Peyer's patch (tissue), 4 donors: ENCODE measurements around the gene SLC6A8. TPM values are rescaled to one million over a fixed set of nuclear protein-coding genes. Genes with fewer than 3 reads are reported as not detected.
A peak's percentile ranks its signal among the peaks of the same experiment; 100 is the strongest.

Experiments
- DNase-seq, 3 donors: peaks; one replicate each; pipeline ENCODE4 v3.0.0-alpha.2; 2017 to 2019
- H3K27ac ChIP-seq, 4 donors: fragments of 200-600 bp; sonication (generic); one replicate each; pipeline ENCODE4 v1.5.1; 2016 to 2019
- H3K27me3 ChIP-seq, 2 donors: fragments of 200-600 bp; sonication (generic); one replicate each; pipeline ENCODE4 v1.5.1; 2019
- H3K36me3 ChIP-seq, 3 donors: fragments of 200-600 bp; sonication (generic); one replicate each; pipeline ENCODE4 v1.5.1; 2016 to 2019
- H3K4me1 ChIP-seq, 4 donors: fragments of 200-600 bp; sonication (generic); one replicate each; pipeline ENCODE4 v1.5.1; 2016 to 2019
- H3K4me3 ChIP-seq, 4 donors: fragments of 200-600 bp; sonication (generic); 1 replicate in 3 of 4; 2 replicates in 1 of 4; pipeline ENCODE4 v1.5.1; 2016 to 2019; ENCODE audit warnings: mild to moderate bottlenecking in 1 of 4
- H3K9me3 ChIP-seq, 4 donors: fragments of 200-600 bp; sonication (generic); one replicate each; pipeline ENCODE4 v1.5.1; 2016 to 2019; ENCODE audit warnings: mild to moderate bottlenecking in 1 of 4
- CTCF ChIP-seq, 6 experiments: fragments of 450-650 bp in 4 of 6; fragments of 200-600 bp in 2 of 6; sonication (generic) in 1 of 6; IDR thresholded peaks; one replicate each; pipeline ENCODE4 v1.5.1; 2017 to 2019; ENCODE audit warnings: antibody characterized with exemption in 6 of 6, mild to moderate bottlenecking in 3 of 6, moderate library complexity in 1 of 6
- POLR2A ChIP-seq, 2 donors: fragments of 450-650 bp; IDR thresholded peaks; one replicate each; pipeline ENCODE4 v1.5.1; 2017; ENCODE audit warnings: antibody characterized with exemption in 2 of 2, mild to moderate bottlenecking in 2 of 2, moderate library complexity in 2 of 2
- total RNA-seq, 4 donors: library from RNA; depleted of rRNA; stranded (reverse); fragments of >200 nt; gene quantifications; one replicate each; pipeline ENCODE4 v1.1.0, GENCODE V29; 2016

SLC6A8 gene
- total RNA-seq, 4 donors from 2014 or later, result 36.3 to 562 (median 146) TPM

- TF ChIP-seq CTCF (IDR thresholded peaks at IDR 0.05), result no peak
- TF ChIP-seq POLR2A (IDR thresholded peaks at IDR 0.05), result no peak
- no peaks in the 10 kb centered on the region for H3K4me1 ChIP-seq
- H3K4me3 ChIP-seq, result no peak overlapping the region
- H3K36me3 ChIP-seq, result no peaks in the 10 kb centered on the region
- DNase-seq, result no peak
- no peak overlapping the region for H3K27ac ChIP-seq
- no peaks in the 10 kb centered on the region for H3K27me3 ChIP-seq
- H3K9me3 ChIP-seq, result no peaks in the 10 kb centered on the region
These were observed 28.5 kb upstream of the SLC6A8 start for GRCh38 chrX:153659268-153659667.

DNA sequence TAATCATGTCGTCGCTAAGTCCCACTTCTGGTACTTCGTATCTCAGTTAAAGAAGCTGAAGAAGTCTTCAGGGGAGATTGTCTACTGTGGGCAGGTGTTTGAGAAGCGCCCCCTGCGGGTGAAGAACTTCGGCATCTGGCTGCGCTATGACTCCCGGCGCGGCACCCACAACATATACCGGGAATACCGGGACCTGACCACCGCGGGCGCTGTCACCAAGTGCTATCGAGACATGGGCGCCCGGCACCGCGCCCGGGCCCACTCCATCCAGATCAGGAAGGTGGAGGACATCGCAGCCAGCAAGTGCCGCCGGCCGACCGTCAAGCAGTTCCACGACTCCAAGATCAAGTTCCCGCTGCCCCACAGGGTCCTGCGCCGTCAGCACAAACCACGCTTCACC is 25.5 kb upstream of the SLC6A8 start:
- no peak overlapping the region for H3K27ac ChIP-seq
- TF ChIP-seq POLR2A (IDR thresholded peaks at IDR 0.05) (no peak), CTCF (IDR thresholded peaks at IDR 0.05) (peak in 5 of 6 experiments; percentile 18 to 58 (median 50))
- no peaks in the 10 kb centered on the region for H3K9me3 ChIP-seq
- H3K27me3 ChIP-seq, result no peaks in the 10 kb centered on the region
- no peaks in the 10 kb centered on the region for H3K4me1 ChIP-seq
- H3K36me3 ChIP-seq, result no peaks in the 10 kb centered on the region
- peak; percentile 57 to 84 (median 77) for DNase-seq
- peak overlapping the region in 2 of 4 donors; percentile 7 to 29 for H3K4me3 ChIP-seq

GRCh38 chrX:153665726-153666306 is 21.9 kb upstream of the SLC6A8 start:
- no peak overlapping the region for H3K27ac ChIP-seq
- H3K36me3 ChIP-seq, result no peaks in the 10 kb centered on the region
- H3K4me1 ChIP-seq, result no peaks in the 10 kb centered on the region
- no peaks in the 10 kb centered on the region for H3K9me3 ChIP-seq
- no peak overlapping the region for H3K4me3 ChIP-seq
- TF ChIP-seq POLR2A (IDR thresholded peaks at IDR 0.05) (no peak), CTCF (IDR thresholded peaks at IDR 0.05) (no peak)
- no peaks in the 10 kb centered on the region for H3K27me3 ChIP-seq
- DNase-seq, result peak in 1 of 3 donors; percentile 29

- no peaks in the 10 kb centered on the region for H3K36me3 ChIP-seq
- no peak overlapping the region for H3K27ac ChIP-seq
- TF ChIP-seq POLR2A (IDR thresholded peaks at IDR 0.05) (no peak), CTCF (IDR thresholded peaks at IDR 0.05) (no peak)
- H3K4me3 ChIP-seq, result peak overlapping the region in 1 of 4 donors; percentile 24
- no peaks in the 10 kb centered on the region for H3K27me3 ChIP-seq
- no peaks in the 10 kb centered on the region for H3K9me3 ChIP-seq
- DNase-seq, result peak in 1 of 3 donors; percentile 30
- no peaks in the 10 kb centered on the region for H3K4me1 ChIP-seq
These were observed 20.3 kb upstream of the SLC6A8 start for GRCh38 chrX:153667281-153667955.

GRCh38 chrX:153667956-153668396 is 19.8 kb upstream of the SLC6A8 start:
- H3K27ac ChIP-seq, result no peak overlapping the region
- no peaks in the 10 kb centered on the region for H3K4me1 ChIP-seq

More at GRCh38 chrX:153667956-153668396, 19.8 kb upstream of the SLC6A8 start:
- Histone ChIP-seq H3K36me3 (no peaks in the 10 kb centered on the region), H3K4me3 (peak overlapping the region in 1 of 4 donors; percentile 24), H3K27me3 (no peaks in the 10 kb centered on the region), H3K9me3 (no peaks in the 10 kb centered on the region)
- DNase-seq, result peak; percentile 70 to 88 (median 82)
- TF ChIP-seq POLR2A (IDR thresholded peaks at IDR 0.05) (no peak), CTCF (IDR thresholded peaks at IDR 0.05) (peak; percentile 33 to 75 (median 62))
